Measurements from ENCODE around the gene CPLANE1.
"Not testable (repeated sequence)": the region's sequence is repeated elsewhere in the genome, so short reads cannot be mapped to it uniquely, and the experiment has no call there.

Gene CPLANE1

GRCh38 chr5:37112383-37112991 is 136.7 kb downstream of the CPLANE1 start:
- DNase-seq = no peak

DNA sequence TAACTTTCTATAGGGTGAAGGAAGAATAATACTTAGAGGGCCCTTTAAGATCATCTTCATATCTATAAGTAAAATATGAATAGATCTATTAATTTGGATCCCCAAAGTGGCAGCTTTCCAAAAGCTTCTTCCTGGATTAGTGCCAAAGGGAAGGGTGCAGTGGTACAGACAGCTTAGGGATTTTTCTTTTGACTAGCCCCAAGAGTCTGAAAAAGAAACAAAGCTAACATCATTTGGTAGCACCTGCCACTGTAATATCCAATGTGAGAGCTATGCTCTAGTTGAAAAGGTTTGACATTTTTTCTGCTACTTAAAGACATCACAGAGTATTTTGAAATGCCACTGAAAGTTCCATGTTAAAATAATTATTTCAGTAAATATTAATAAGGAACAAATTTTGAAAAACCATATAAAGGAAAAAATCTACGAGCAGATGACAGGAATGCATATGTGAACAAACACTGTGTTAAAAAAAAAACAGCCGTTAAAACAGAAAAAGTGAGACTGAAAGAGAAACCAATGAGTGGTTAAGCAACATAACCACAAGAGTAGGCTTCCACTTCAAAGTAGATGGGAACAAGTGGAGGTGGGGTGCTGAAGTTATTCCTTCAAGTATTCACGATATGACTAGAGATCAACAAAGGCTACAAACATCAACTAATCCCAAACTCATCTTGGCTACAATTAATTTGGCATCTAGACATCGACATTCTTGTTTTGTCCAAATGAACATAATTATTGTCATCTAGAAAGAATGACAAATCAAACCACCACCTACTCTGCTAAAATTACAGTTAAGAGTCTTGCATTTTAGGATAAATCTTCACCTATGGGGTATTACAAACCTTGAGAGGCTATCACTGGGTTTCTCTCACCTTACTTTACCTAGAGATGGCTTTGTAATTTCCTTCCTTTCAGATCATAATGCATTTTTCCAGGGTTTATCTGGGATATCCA is 137.5 kb downstream of the CPLANE1 start:
- DNase-seq = no peak

DNA sequence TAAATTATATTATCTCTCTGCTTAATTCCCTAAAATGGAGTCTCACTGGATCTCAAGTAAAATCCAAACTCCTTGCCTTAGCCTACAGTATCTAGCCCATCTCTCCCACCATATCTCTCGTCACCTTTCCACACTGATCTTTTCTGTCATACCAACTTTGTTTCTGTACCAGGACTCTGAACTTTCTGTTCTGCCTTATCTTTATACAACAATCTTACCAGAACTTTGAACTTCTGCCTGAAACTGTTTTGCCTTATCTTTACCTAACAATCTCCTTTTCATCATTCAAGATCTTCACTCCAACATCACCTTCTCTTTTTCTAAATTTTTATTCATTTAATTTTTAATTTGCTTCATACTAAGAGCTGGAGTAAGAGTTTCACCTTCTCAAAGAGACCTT is 139.0 kb downstream of the CPLANE1 start:
- DNase-seq = no peak

GRCh38 chr5:37109338-37109737 is 139.8 kb downstream of the CPLANE1 start:
- no peak for DNase-seq

DNA sequence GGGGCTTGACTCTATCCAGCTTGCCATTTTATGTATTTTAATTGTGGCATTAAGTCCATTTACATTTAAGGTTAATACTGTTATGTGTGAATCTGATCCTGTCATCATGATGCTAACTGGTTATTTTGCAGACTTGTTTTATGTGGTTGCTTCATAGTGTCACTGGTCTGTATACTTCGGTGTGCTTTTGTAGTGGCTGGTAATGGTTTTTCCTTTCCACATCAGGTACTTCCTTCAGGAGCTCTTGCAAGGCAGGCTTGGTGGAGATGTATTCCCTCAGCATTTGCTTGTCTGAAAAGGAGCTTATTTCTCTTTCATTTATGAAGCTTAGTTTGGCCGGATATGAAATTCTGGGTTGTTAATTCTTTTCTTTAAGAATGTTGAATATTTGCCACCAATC is 145.9 kb downstream of the CPLANE1 start:
- no peak for DNase-seq

GRCh38 chr5:37099267-37099666 is 149.9 kb downstream of the CPLANE1 start:
- DNase-seq = not testable (repeated sequence)

DNA sequence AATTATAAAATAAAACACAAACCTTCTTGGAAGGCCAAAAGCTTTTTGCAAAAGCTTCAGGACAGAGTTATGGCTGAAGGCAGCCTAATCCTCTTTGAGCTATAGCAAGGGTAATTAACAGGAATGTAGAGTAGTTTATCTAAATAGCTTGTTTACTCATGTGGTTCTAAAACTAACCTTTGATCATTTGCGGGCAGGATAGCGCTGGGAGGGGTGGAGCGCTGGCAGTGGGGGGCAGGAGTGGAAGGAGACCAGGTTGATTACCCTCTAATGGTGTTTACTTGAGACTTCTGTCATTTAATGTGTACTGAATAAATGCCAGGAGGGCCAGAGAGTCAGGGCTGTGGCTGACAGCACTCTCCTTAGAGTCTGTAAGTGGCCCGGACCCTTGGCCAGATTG is 155.4 kb downstream of the CPLANE1 start:
- DNase-seq = not testable (repeated sequence)

GRCh38 chr5:37090781-37091180 is 158.4 kb downstream of the CPLANE1 start:
- DNase-seq = no peak

GRCh38 chr5:37090123-37090726 is 159.0 kb downstream of the CPLANE1 start:
- no peak for DNase-seq

DNA sequence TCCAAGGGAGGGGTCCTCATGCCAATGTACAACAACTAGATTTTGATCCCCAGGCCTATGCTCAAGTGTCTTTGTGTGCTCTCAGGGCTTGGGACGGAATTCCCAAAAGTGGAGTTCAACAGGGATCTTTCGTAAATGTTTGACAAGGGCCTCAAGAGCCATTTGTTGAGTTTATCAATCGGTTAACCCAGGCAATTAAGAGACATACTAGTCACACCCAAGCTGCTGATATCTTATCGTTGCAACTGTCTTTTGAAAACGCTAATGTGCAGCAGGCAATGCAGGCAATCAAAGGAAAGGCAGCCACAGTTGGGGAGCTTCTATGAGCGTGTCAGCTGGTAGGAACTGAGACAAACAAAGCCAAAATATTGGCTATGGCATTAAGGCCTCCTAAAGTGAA is 161.2 kb downstream of the CPLANE1 start:
- DNase-seq = no peak

DNA sequence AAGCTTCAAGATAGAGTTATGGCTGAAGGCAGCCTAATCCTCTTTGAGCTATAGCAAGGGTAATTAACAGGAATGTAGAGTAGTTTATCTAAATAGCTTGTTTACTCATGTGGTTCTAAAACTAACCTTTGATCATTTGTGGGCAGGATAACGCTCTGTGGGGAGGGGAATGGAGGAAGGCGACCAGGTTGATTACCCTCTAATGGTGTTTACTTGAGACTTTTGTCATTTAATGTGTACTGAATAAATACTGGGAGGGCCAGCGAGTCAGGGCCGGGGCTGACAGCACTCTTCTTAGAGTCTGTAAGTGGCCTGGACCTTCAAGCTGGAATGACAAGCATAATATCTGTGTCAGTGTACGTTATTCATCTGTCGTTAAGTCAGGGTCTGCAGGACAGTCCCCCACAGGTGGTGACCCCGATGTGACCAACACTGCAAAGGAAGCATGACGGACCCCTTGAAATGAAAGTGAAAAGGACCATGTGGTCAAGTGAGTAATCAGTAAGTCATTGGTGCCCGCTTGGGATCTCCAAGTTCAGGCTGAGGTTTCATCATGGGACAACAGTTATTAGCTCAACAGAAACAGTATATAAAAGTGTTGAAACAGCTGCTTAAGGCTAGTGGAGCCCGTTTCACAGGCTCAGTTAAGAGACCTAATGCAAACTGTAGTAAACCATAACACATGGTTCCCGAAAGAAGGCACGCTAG is 162.6 kb downstream of the CPLANE1 start:
- DNase-seq = peak; percentile 49

- not testable (repeated sequence) for DNase-seq
These were observed 163.2 kb downstream of the CPLANE1 start for GRCh38 chr5:37086026-37086425.

DNA sequence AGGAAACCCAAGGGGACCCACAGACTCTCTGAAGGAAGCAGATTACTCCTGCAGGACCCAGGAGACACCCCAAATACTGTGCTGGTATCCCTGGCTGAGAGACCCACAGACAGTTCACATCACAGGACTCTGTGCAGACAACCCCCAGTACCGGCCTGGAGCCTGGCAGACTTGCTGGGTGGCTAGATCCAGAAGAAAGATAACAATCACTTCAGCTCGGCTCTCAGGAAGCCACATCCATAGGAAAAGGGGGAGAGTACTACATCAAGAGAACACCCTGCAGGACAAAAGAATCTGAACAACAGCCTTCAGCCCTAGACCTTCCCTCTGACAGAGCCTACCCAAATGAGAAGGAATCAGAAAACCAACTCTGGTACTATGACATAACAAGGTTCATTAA is 166.2 kb downstream of the CPLANE1 start:
- not testable (repeated sequence) for DNase-seq

DNA sequence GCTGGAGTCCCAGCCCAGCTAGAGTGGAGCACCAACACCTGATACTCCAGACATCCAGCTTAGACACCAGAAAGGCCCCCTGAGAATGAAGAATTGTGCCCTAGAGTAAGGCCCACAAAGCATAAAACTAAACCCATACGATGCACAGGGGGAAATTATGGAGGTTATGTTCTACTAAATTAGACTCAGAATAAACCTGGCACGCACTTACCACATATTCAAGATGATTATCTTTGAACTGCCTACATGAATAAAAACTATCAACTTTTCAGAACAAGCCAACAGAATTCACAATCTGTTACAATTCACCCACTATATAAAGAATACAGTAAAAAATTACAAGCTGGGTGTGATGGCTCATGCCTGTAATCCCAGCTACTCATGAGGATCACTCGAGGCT is 168.5 kb downstream of the CPLANE1 start:
- no peak for DNase-seq

DNA sequence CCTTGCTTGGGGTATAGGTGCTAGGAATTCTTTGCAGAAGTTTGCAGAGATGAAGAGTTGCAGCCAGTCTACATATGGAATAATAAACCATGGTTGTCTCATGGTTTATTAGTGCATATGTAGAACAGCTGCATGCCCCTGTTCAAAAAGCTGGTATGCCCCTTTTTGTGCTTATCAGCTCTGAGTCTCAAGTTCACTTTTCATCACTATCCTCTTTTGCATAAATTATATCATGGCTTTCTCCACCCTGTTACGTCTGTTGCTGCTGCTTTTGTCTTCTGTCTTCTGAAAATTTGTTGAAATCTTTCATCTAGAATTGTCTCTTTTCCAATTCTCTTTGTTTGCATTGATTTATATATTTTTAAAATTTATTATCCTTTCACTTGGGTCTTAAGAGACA is 172.0 kb downstream of the CPLANE1 start:
- DNase-seq = no peak

DNA sequence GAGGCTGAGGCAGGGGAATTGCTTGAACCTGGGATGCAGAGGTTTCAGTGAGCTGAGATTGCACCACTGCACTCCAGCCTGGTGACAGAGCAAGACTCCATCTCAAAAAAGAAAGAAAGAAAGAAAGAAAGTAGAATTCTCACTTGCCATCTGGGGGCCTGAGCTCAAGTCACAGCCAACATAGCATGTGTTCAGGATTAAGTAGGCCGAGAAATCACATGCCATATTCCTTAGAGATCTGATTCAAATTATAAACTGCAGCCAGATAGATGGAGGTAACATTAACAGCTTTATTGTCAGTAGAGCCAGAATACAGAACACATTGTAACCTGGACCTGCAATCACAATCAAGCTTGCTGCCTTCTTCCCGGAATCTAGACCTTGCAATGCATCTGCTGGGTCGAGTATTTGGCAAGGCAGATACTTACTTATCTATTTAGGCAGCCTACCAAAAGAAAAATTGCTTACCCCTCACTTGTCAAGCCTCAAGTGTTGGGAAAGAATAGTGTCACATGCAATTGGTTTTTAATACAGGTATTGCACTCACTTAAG is 173.7 kb downstream of the CPLANE1 start:
- no peak for DNase-seq

DNA sequence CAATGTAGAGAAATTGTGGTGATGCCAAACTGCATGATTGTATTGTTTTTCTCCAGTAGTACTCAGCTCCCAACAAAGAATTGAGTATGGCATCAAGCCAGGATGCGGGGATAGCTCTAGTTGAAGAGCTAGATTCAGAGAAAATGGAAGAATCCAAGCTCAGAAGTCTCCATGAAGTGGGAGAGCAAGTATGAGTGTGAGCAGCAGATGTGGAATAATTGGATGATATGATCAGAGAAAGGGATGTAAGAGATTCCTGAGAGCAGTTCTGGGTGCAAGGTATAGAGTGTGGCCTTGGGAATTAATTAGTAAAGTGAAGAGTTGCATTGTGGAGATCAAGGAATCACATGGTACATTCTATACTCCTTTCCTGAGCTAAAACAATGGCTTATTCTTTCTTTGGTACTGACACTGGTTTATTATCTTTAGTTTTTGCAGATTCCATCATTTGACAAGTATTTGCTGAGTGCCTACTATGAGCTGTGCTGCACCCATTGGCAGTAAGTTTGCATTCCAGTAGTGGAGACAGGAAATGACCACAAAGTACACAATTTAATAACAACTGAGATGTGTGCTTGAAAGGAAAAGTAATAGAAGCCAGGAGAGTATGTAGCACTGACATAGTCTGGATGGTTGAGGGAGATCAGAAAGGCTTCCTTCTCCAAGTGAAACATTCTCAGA is 177.1 kb downstream of the CPLANE1 start:
- no peak for DNase-seq

DNA sequence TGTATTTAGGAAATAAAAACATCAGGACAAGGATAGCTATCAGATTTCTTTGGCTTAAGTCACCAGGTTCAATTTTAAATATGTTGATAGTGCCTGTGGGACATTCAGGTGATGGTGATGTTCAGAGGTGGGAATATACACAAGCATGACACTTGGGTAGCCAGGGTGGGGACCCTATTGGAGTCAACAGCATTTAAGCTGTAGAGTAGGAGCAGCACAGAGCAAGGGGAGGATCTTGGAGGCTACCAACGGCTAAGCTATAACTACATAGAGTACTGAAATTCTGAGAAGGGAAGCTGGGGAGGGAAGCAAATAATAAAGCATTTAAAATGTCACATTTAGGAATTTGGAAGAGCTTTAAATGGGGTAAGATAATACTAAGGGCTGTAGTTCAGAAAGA is 177.7 kb downstream of the CPLANE1 start:
- no peak for DNase-seq

DNA sequence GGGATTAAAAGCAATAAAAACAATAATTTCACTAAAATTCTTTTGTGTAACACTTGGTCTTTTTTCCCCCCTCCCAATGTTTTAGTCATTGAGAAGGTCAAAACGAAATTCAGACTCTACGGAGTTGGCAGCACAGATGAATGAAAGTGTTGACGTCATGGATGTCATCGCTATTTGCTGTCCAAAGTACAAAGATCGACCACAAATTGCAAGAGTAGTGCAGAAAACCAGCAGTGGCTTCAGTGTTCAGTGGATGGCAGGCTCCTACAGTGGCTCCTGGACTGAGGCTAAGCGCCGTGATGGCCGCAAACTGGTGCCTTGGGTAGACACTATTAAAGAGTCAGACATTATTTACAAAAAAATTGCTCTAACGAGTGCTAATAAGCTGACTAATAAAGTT is 184.7 kb downstream of the CPLANE1 start:
- no peak for DNase-seq

- no peak for DNase-seq
These were observed 185.4 kb downstream of the CPLANE1 start for GRCh38 chr5:37063739-37064138.

- no peak for DNase-seq
These were observed 189.1 kb downstream of the CPLANE1 start for GRCh38 chr5:37060030-37060429.

GRCh38 chr5:37056762-37057161 is 192.4 kb downstream of the CPLANE1 start:
- DNase-seq = no peak
